Ovary (tissue), 3 donors: ENCODE data around the gene SLC7A6OS.

Experiments used
- EP300 ChIP-seq: sonication (generic); formaldehyde crosslinking; IDR thresholded peaks from one replicate; pipeline ENCODE4 v1.6.1; 2017; ENCODE audit warnings: antibody characterized with exemption
- POLR2A ChIP-seq: fragments of 450-650 bp; IDR thresholded peaks from one replicate; pipeline ENCODE4 v1.6.1; 2017; ENCODE audit warnings: antibody characterized with exemption, mild to moderate bottlenecking, moderate library complexity
- TF ChIP-seq, protein P1 (sequence below), 3 donors: fragments of 450-650 bp in 2 of 3; fragments of 200-600 bp in 1 of 3; IDR thresholded peaks; one replicate each; pipeline versions ENCODE4 v1.5.1 to v1.8.0; 2016 to 2022; ENCODE audit warnings: antibody characterized with exemption in 3 of 3, mild to moderate bottlenecking in 1 of 3
- donor health status: DM: no; HTN: no; CAD: no.

DNA sequence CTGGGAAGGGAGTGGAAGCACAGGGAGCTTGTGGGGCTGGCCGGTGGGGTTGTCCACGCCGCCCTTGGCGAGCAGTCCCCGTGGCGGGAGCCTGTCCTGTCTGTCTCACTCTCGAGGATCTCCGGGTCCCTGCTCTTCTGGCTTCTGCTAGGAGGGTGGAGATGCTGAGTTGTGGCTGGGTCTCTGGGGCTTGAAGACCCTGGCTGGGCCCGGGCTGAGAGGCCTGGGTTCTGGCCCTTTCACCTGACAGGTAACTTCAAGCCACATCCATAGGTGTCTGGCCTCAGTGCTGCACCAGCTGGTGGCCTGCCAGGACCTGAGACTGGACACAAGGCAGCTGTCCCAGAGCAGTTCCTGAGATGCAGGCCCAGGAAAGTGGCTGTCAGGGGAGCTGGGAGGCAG lies 46.8 kb upstream of the SLC7A6OS start:
- TF ChIP-seq, protein P1, sequence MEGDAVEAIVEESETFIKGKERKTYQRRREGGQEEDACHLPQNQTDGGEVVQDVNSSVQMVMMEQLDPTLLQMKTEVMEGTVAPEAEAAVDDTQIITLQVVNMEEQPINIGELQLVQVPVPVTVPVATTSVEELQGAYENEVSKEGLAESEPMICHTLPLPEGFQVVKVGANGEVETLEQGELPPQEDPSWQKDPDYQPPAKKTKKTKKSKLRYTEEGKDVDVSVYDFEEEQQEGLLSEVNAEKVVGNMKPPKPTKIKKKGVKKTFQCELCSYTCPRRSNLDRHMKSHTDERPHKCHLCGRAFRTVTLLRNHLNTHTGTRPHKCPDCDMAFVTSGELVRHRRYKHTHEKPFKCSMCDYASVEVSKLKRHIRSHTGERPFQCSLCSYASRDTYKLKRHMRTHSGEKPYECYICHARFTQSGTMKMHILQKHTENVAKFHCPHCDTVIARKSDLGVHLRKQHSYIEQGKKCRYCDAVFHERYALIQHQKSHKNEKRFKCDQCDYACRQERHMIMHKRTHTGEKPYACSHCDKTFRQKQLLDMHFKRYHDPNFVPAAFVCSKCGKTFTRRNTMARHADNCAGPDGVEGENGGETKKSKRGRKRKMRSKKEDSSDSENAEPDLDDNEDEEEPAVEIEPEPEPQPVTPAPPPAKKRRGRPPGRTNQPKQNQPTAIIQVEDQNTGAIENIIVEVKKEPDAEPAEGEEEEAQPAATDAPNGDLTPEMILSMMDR (IDR thresholded peaks at IDR 0.05) = no peak
- TF ChIP-seq POLR2A (no peak), EP300 (no peak)
